ENCODE data around the gene DCXR. TPM values are rescaled to one million over a fixed set of nuclear protein-coding genes. Genes with fewer than 3 reads are reported as not detected.

DCXR gene
- total and polyA plus RNA-seq, 11 donors, result 139 to 312 (median 200) TPM

GRCh38 chr17:81998691-81999438 lies 38.6 kb downstream of the DCXR start:
- Histone ChIP-seq H3K4me1 (peaks cover 0 to 17% (median 7%) of the 10 kb centered on the region in 12 donors), H3K27me3 (no peaks in the 10 kb centered on the region), H3K36me3 (peaks cover 0 to 15% (median 6%) of the 10 kb centered on the region in 9 donors), H3K27ac (no peak overlapping the region), H3K4me3 (no peak overlapping the region), H3K9me3 (no peaks in the 10 kb centered on the region)
- intact Hi-C loops (cut with DNase I), result no loop called here
- TF ChIP-seq POLR2A (IDR thresholded peaks at IDR 0.05), result no peak
- TF ChIP-seq, protein P1, sequence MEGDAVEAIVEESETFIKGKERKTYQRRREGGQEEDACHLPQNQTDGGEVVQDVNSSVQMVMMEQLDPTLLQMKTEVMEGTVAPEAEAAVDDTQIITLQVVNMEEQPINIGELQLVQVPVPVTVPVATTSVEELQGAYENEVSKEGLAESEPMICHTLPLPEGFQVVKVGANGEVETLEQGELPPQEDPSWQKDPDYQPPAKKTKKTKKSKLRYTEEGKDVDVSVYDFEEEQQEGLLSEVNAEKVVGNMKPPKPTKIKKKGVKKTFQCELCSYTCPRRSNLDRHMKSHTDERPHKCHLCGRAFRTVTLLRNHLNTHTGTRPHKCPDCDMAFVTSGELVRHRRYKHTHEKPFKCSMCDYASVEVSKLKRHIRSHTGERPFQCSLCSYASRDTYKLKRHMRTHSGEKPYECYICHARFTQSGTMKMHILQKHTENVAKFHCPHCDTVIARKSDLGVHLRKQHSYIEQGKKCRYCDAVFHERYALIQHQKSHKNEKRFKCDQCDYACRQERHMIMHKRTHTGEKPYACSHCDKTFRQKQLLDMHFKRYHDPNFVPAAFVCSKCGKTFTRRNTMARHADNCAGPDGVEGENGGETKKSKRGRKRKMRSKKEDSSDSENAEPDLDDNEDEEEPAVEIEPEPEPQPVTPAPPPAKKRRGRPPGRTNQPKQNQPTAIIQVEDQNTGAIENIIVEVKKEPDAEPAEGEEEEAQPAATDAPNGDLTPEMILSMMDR (IDR thresholded peaks at IDR 0.05), result no peak
- ATAC-seq (no peak), DNase-seq (no peak)
- 87 to 89% (median 88%) methylated on average over 11 to 14 of the region's 14 CpGs for WGBS, 4 donors

DNA sequence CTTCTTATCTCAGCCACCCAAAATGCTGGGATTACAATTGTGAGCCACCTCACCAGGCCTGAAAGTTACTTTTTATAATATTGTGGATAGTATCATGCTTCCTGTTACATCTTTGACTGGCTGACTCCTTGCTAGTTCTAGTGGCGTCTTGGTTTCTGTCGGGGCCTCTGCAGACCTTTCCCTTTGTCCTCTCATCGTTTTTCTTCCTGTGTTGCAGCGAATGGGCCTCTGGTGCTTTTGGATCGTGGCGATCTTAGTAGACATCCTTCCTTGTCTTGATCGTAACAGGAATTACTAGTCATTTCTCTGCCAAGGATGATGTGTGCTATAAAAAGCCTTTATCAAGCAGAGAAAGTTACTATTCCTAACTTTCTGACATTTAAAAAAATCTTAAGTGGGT lies 39.3 kb downstream of the DCXR start:
- Histone ChIP-seq H3K27me3 (no peaks in the 10 kb centered on the region), H3K4me1 (peaks cover 0 to 10% (median 2%) of the 10 kb centered on the region in 12 donors), H3K9me3 (no peaks in the 10 kb centered on the region), H3K36me3 (peaks cover 0 to 15% (median 6%) of the 10 kb centered on the region in 9 donors), H3K4me3 (no peak overlapping the region), H3K27ac (no peak overlapping the region)
- ATAC-seq (no peak), DNase-seq (no peak)
- 67 to 80% (median 71%) methylated on average over 7 of the region's 7 CpGs for WGBS, 4 donors
- TF ChIP-seq POLR2A (IDR thresholded peaks at IDR 0.05), result no peak
- TF ChIP-seq, protein P1 (IDR thresholded peaks at IDR 0.05), result no peak
- intact Hi-C loops (cut with DNase I), result no loop called here

GRCh38 chr17:81996757-81997441 lies 40.6 kb downstream of the DCXR start:
- ATAC-seq (no peak), DNase-seq (peak in 1 of 5 donors; percentile 61)
- WGBS, 4 donors, result 95 to 96% (median 95%) methylated on average over 29 to 30 of the region's 30 CpGs
- Histone ChIP-seq H3K4me1 (peaks cover 0 to 11% (median 7%) of the 10 kb centered on the region in 12 donors), H3K36me3 (peaks cover 0 to 15% (median 6%) of the 10 kb centered on the region in 9 donors), H3K4me3 (no peak overlapping the region), H3K27ac (no peak overlapping the region), H3K9me3 (no peaks in the 10 kb centered on the region), H3K27me3 (no peaks in the 10 kb centered on the region)
- TF ChIP-seq, protein P1 (IDR thresholded peaks at IDR 0.05), result no peak
- no peak for TF ChIP-seq POLR2A (IDR thresholded peaks at IDR 0.05)
- intact Hi-C loops (cut with DNase I), result no loop called here

- Histone ChIP-seq H3K4me1 (peaks cover 0 to 17% (median 9%) of the 10 kb centered on the region in 12 donors), H3K27ac (no peak overlapping the region), H3K36me3 (peaks cover 0 to 15% (median 6%) of the 10 kb centered on the region in 9 donors), H3K9me3 (no peaks in the 10 kb centered on the region), H3K4me3 (no peak overlapping the region), H3K27me3 (no peaks in the 10 kb centered on the region)
- intact Hi-C loops (cut with DNase I), result no loop called here
- DNase-seq (peak in 1 of 5 donors; percentile 60), ATAC-seq (no peak)
- TF ChIP-seq, protein P1 (IDR thresholded peaks at IDR 0.05), result no peak
- TF ChIP-seq POLR2A (IDR thresholded peaks at IDR 0.05), result no peak
- WGBS, 4 donors, result 90 to 93% (median 91%) methylated on average over 25 to 28 of the region's 28 CpGs
Measured at GRCh38 chr17:81996232-81996756, 41.2 kb downstream of the DCXR start.

Data from heart left ventricle (tissue), 16 donors.